Activated effector memory CD4-positive, alpha-beta T cell treated with anti-CD3 and anti-CD28 coated beads, Interleukin-2, amount 50 U/mL, for 16 hours (primary cell): Measurements from ENCODE around the gene USP20.

ENCODE experiments used
- DNase-seq: peaks from one replicate; pipeline ENCODE4 v3.0.0-alpha.2; 2020

Gene USP20

DNA sequence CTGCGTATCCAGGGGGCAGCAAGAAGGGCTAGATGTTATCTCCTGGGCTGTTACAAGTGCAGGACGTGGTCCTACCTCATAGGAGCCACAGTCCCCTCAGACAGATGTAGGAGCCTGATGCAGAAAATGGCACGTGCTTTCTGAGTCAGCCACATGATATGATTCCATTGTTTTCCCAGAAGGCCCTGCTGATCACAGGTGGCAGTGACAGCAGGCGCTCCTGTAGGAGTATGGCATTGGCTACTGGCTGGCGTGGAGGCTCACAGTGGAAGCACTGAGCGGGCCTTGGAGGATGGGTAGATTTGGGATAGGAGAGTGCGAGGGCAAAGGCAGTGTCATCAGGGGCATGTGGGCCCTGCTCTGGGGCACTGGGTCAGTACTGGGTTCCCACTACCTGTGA, 21.9 kb downstream of the USP20 start:
- no peak for DNase-seq

DNA sequence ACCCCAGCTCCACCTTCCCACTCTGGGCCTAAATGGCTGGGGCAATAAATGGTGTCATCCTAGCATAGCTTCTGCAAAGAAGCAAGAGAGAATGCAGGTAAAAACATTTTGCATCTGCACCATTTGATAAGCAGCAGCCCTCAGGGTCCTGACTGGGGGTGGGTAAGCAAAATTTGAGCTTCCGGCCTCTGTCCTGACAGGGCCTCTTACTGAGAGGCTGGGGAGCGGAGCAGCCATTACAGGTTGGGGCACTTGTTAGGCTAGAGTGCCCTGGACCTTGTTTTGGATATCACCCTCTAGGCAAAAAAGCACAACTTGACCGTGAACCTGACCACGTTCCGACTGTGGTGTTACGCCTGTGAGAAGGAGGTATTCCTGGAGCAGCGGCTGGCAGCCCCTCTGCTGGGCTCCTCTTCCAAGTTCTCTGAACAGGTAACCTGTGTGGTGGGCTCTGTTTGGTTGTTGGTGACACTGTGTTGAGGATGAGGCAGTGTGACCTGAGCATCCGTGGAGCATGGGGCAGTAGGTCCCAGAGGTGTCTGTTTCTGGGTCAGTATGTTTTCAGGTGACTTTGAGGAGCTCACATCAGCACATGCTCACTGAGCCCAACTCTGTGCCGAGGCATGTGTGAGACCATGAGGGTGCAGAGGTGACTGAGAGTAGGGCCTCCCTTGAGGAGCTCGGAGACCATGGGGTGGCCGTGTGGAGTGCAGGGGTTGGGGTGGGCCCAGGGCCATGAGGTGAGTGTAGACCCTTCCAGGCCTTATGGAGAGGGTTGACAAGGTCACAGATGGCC, 23.1 kb downstream of the USP20 start:
- DNase-seq: no peak

DNA sequence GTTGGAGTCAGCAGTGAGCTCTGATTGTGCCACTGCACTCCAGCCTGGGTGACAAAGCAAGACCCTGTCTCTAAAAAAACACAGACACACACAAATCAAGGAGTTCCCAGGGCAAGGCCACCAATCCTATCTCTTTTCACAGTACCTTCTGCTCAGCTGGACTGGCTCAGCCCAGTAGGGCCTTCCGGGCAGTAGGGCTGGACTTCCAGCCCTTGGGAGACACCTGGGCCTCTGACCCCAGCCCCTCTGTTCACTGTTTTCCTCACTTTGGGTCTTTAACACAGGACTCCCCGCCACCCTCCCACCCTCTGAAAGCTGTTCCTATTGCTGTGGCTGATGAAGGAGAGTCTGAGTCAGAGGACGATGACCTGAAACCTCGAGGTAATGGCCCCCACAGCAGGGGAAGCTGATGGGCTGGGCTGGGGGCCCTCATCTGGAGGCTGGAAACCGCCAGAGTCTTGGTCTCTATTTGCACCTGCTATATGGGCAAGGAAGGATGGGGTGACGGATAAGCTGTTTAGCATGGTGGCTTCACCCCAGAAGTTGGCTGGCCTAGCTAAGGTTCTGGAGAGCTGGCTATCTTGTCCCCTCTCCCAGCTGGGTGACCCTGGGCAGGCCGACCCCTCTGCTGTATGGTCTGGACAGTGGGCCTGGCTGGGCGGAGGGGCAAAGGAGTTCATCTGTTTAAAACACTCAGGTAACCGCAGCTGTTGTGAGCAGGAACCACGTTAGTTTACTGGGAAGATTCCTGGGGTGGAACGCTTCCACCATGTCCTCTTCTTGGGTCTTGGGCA, 25.6 kb downstream of the USP20 start:
- DNase-seq: no peak

DNA sequence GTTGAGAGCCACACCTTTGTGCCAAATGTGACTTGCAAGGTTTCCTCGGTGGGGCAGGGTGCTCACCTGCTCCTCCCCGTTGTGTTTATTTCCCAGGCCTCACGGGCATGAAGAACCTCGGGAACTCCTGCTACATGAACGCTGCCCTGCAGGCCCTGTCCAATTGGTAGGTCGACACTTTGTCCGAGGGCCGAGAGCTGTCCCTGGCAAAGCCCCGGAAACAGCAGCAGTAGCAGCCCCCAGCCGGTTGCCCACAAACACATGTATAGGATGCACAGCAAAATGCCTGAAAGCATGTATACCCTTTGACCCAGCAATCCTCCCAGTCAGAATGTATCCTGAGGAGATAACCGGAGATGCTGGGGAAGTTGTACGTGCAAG, 26.2 kb downstream of the USP20 start:
- no peak for DNase-seq

DNA sequence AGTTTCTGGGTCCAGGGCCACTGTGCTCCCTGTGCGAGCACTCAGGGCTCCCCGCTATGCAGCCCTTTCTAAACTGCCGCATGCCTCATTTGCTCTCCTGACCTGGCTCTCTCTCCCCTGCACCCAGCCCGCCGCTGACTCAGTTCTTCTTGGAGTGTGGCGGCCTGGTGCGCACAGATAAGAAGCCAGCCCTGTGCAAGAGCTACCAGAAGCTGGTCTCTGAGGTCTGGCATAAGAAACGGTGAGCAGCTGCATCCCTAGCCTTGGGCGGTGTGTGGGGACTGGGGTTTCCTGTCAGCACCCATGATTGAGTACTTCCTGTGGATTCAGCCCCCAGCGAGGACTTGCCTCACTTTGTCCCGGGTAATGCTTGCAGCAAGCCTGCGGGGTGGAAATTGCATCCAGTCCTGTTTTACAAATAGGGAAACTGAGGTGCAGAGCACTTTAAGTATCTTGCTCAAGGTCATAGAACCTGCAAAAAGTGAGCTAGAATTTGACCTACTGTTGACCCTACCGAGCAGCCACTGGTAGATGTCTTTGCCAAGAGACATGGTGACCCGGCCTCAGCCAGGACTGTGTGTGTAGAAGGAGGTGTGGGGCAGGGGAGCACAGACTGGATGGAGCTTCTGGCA, 27.9 kb downstream of the USP20 start:
- DNase-seq: peak; percentile 87

DNA sequence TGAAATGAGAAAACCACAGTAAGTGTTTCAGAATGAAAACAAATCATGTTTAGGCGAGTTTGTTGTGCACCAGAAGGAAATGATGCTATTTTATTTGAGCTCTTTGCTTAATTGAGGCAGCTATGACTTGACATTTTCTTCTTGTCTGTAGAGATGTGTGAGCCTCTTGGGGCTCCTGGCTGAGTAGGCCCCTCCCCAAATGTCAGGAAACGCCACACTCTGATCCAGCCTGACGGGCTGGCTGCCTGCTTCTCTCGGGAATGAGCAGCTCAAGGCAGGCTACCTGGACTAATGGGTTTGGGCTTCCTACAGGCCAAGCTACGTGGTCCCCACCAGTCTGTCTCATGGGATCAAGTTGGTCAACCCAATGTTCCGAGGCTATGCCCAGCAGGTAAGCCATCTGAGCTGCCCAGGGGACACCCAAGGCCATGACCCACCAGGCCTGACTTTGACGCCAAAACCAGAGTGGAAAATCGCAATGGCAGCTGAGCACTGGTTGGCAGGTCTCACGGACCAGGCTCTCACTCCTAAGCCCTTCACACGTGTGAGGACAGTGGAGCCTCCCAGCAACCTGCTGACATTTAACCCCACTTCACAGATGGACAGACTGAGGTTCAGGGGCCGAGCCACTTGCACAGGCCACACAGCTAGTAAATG, 29.9 kb downstream of the USP20 start:
- no peak for DNase-seq

DNA sequence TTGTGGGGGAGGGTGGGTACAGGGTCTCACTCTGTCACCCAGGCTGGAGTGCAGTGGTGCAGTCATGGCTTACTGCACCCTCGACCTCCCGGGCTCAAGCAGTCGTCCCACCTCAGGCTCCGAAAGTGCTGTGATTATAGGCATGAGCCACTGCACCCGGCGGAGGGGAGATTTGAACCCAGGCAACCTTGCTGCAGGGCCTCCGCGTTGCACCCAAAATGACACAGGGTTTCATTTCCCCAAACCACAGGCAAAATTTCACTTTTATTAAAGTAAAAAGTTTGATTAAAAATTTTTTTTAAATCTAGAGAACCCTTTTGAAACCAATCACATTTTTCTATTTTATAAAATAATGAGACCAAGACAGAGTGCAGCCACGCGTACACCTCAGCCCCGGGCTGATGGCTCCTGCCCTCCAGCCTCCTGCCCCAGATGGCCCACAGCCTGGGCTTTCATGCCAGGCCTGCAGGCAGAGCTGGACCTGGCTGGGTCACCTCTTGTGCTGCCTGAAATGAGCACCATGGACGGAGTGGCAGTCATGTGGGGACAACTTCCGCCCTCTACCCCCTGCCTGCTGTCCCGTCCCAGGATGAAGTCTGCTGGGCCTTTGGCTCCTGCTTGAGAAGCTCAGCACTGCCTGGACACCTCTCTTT, 30.5 kb downstream of the USP20 start:
- DNase-seq: no peak

DNA sequence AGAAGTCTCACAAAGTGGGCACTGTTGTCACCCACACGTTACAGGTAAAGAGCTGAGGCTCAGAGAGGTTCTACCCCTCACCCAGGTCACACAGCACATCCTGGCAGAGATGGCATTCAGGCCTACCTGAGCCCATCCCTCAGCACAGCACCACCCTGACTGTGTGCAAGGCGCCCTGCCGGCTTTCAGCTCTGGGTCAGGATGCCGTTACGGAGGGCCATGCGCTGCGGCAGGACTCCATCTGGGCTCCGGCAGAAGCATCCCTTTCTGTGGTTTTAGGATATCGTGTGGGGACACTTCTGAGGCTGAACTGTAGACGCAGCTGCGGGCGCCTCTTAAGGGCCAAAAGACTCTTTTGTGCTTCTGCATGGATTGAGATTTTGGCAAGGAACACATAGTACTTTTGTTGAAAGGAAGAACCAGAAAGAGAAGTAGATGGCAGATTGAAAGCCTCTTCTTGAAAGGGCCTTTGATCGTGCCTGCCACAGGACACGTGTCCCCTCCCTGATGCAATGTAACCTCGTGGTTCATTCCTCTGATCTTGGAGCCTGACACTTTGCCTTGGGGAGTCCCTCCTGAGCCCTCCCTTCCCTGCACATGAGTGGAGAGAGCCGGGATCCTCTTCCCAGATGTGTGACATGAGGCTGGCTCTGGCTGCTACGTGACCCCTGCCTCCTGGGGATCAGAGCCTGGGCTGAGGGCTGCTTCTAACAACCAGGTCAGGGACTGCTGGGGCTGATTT, 31.3 kb downstream of the USP20 start:
- DNase-seq: peak; percentile 80

DNA sequence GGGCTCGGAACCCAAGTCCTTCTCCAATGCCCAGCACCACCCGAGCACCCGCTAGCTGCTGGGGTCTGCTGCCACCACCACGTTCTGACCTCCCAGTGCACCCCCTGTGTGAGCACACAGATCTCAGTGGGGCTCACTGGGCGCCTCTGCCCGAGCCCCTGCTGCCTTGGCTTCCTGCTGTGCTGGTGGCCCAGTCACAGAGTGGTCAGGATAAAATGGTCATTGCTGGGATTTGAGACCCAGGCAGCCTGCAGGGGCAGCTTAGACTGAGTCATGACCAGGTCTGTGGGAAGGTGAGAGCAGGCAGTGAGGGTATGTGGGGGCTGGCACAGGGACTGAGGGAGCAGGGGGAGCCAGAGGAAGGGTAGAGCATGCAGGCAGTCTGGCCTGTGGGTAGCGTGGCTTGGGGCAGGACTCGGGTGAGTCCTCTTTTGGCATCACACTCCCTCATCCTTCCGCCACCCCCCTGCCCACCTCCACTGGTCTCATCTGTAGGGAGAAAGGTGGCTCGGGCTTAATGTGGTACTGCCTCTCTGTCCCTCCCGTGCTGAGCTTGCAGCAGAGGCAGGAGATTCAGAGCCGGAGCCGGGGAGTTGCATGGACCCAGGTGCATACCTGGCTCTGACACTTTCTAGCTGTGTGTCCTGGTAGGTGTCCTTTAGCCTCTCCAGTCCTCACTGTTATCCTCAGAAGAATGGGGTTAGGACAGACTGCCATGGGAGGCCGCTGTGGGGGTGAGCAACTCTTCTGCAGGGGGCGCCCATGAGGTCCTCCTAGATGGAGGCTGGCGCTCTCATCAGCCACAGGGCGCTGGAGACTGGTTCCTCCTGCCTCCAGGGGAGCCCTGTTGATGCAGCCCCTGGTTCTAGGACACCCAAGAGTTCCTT, 32.1 kb downstream of the USP20 start:
- no peak for DNase-seq

DNA sequence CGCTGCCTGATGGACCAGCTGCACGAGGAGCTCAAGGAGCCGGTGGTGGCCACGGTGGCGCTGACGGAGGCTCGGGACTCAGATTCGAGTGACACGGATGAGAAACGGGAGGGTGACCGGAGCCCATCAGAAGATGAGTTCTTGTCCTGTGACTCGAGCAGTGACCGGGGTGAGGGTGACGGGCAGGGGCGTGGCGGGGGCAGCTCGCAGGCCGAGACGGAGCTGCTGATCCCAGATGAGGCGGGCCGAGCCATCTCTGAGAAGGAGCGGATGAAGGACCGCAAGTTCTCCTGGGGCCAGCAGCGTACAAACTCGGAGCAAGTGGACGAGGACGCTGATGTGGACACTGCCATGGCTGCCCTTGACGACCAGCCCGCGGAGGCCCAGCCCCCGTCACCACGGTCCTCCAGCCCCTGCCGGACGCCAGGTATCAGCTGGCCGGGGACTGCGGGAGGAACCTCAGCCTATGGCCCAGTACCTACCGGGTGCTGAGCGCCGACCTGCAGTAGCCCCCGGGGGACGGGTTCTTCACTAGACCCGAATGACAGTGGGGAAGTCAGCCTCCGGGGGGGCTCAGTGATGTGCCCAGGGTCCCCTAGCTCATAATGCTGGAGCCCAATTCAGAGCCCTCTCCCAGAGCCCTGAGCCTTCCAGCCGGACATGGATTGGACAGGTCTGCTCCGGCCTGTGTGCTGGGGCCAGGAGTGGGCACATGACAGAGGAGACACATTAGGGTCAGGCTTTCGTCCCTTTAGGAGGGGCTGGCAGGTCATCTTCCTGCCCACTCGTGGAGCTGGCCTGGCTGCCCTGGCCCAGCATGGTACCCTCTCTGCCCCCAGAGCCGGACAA, 33.0 kb downstream of the USP20 start:
- no peak for DNase-seq

DNA sequence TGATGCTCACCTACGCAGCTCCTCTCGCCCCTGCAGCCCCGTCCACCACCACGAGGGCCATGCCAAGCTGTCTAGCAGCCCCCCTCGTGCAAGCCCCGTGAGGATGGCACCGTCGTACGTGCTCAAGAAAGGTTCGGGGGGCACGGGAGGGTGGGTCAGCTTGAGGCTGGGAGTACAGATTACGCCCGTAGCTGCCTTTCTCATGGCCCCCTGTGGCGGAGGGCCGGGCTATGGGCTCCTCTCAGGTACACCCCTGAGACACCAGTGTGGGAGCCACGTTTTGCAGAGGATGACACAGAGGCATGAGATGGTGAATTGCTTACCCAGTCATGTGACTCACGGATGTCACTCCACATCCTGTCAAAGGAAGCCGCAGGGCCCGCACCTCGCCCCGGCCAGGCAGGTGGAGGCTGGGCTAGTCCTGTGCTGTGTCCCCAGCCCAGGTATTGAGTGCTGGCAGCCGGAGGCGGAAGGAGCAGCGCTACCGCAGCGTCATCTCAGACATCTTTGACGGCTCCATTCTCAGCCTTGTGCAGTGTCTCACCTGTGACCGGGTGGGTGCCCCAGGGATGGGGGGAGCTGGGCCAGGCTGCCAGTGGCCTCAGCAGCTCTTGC, 33.7 kb downstream of the USP20 start:
- peak; percentile 96 for DNase-seq

DNA sequence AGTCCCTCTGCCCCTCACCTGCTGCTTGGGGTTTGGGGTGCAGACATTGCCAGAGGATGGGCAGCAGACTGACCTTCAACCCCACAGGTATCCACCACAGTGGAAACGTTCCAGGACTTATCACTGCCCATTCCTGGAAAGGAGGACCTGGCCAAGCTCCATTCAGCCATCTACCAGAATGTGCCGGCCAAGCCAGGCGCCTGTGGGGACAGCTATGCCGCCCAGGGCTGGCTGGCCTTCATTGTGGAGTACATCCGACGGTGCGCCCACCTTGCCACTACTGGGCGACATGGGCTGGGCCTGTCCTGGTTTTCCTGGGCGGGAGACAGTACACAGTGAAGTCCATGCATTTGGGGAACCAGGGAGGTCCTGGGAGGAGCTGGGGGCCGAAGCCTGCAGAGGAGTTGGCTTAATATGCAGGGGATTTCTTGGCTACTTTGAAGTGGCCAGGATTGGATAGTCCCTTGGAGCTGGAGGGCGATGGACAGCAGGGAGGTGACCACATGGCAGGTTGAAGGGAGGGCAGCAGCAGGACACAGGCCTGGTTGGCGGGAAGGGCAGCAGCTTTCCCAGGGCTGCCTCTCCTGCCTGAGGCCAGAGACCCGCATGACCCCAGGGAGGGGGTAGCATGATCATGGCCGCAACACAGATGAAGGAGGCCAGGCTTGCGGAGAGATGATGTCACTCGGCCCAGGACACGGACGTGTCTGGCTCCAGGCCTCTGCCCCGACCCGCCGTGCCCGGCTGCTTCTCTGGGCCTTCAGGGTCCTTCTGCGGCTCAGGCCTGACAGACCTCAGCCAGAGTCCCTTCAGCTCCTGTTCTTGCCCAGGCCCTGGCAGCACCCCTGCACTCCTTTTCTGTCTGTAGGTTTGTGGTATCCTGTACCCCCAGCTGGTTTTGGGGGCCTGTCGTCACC, 34.6 kb downstream of the USP20 start:
- DNase-seq: no peak

DNA sequence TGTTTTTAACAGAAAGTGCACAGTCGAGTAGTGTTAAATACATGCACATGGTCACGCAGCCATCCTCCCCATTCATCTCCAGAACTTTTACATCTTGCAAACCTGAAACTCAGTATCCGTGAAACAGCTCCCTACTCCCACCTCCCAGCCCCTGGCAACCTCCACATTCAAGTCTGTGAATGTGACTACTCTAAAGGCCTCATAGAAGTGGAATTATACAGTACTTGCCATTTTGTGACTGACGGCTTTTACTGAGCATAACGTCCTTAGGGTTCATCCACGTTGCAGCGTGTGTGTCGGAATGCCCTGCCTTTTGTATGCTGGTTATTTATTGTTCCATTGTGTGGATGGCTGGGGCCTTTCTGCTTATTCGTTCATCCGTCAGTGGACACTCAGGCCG, 35.8 kb downstream of the USP20 start:
- no peak for DNase-seq

DNA sequence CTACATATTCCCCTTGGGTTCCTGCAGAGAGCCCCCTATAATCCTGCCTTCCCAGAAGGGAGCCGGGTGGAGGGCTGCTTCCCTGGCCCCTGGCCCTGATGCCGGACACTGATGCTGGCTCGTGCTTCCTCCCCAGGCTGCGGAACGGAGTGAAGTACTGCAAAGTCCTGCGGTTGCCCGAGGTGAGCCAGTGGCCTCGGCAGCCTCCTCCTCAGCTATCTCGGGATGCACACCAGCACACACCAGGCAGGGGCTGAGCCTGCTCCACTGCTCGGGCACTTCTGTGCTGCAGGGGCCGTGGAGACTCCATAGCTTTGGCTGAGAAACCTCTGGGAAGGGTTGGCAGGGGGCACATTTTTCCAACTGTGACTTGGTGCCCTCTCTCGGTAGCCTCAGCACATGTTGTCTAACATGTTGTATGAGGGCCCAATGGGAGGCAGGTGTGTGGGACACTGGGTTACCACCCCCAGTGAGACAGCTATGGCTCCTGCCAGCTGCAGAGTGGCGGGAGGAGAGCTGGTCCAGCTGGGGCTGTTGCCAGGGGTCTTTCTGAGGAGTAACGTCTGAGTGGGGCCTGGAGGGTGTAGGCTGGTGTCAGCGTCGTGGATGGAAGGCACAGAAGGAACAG, 38.4 kb downstream of the USP20 start:
- no peak for DNase-seq

DNA sequence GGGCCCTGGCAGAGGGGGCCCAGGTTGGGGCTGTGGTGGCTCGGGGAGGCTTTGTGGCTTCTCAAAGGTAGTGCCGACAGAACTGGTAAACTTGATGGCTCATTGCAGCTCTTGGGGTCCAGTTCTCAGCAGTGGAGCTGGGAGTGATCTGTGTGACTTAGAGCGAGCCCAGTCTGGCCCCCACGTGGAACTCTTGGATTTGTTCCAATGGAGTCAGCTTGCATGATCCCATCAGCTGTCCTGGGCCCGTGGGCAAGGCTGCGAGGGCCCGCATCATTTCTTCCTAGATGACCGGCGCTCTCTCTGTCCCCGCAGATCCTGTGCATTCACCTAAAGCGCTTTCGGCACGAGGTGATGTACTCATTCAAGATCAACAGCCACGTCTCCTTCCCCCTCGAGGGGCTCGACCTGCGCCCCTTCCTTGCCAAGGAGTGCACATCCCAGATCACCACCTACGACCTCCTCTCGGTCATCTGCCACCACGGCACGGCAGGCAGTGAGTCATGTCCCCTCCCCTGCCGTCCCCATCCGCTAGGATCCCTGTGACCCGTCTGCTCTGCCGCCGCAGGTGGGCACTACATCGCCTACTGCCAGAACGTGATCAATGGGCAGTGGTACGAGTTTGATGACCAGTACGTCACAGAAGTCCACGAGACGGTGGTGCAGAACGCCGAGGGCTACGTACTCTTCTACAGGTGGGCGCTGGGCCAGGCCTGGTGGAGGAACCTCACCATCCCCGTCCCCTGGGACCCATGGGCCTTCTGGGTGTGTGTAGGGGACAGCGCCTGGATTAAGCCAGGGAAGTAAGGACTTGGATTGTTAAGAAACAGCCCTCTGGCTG, 39.2 kb downstream of the USP20 start:
- no peak for DNase-seq

DNA sequence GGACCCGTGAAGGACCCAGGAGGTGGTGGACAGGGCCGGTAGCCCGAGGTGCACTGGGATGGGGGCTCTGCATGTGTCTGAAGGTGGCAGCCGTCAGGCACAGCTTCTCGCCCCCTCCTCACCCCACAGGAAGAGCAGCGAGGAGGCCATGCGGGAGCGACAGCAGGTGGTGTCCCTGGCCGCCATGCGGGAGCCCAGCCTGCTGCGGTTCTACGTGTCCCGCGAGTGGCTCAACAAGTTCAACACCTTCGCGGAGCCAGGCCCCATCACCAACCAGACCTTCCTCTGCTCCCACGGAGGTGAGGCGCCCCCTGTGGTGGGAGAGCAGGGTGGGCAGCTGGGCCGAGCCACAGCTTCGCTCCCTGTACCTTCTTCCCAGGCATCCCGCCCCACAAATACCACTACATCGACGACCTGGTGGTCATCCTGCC, 39.9 kb downstream of the USP20 start:
- DNase-seq: no peak
